ENCODE data around the gene DDX41.

DNA sequence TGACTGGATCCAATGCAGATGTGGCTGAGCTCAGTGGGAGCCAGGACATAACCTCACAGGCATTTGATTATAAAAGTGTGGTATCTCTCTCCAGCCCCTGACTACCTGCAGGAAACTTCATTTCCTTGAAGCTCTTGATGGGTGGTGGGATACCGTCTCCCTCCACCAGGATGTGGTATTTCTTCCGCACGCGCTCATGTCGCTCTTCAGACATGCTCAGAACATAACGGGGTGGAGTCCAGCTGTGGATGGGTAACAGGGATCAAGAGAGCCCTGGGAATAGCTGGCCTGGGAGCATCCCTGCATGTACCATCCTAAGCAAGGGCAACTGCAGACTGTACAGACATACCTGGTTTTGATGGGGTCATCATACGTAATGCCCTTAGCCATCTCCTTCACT, 1.2 kb downstream of the DDX41 start:
- TF ChIP-seq, protein P1, sequence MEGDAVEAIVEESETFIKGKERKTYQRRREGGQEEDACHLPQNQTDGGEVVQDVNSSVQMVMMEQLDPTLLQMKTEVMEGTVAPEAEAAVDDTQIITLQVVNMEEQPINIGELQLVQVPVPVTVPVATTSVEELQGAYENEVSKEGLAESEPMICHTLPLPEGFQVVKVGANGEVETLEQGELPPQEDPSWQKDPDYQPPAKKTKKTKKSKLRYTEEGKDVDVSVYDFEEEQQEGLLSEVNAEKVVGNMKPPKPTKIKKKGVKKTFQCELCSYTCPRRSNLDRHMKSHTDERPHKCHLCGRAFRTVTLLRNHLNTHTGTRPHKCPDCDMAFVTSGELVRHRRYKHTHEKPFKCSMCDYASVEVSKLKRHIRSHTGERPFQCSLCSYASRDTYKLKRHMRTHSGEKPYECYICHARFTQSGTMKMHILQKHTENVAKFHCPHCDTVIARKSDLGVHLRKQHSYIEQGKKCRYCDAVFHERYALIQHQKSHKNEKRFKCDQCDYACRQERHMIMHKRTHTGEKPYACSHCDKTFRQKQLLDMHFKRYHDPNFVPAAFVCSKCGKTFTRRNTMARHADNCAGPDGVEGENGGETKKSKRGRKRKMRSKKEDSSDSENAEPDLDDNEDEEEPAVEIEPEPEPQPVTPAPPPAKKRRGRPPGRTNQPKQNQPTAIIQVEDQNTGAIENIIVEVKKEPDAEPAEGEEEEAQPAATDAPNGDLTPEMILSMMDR (IDR thresholded peaks at IDR 0.05): no peak
- no peak for TF ChIP-seq POLR2A (IDR thresholded peaks at IDR 0.05)
